NCI-H524 (cell line): ENCODE measurements around the gene WASHC4.

Experiments used
- DNase-seq, 2 experiments: peaks; one replicate each; lab custom pipeline; 2025; lab: John Stamatoyannopoulos, UW

The WASHC4 gene

GRCh38 chr12:105107494-105108371 lies at the start of gene WASHC4:
Gene WASHC4 (plus strand): TSS chr12:105107731. CDS start chr12:105107801, 70 bp downstream.
- peak; percentile 82 to 88 for DNase-seq

- DNase-seq = no peak
Observed at GRCh38 chr12:105060715-105061378, 46.7 kb upstream of the WASHC4 start.

- DNase-seq = peak in 1 of 2 experiments; percentile 1
Observed at GRCh38 chr12:105064564-105065178, 42.9 kb upstream of the WASHC4 start.

GRCh38 chr12:105067511-105068031 lies 40.0 kb upstream of the WASHC4 start:
- no peak for DNase-seq

GRCh38 chr12:105069936-105070702 lies 37.4 kb upstream of the WASHC4 start:
- DNase-seq = no peak

- DNase-seq = no peak
Observed at GRCh38 chr12:105071981-105072380, 35.5 kb upstream of the WASHC4 start.

- DNase-seq = no peak
Observed at GRCh38 chr12:105072888-105073488, 34.5 kb upstream of the WASHC4 start.

GRCh38 chr12:105076098-105076497 lies 31.4 kb upstream of the WASHC4 start:
- DNase-seq = no peak

GRCh38 chr12:105076913-105077312 lies 30.6 kb upstream of the WASHC4 start:
- no peak for DNase-seq

- no peak for DNase-seq
Observed at GRCh38 chr12:105077435-105077834, 30.1 kb upstream of the WASHC4 start.

- no peak for DNase-seq
Observed at GRCh38 chr12:105078712-105079570, 28.6 kb upstream of the WASHC4 start.

GRCh38 chr12:105083031-105083430 lies 24.5 kb upstream of the WASHC4 start:
- DNase-seq = peak in 1 of 2 experiments; percentile 22

- peak; percentile 80 to 81 for DNase-seq
Observed at GRCh38 chr12:105083551-105084105, 23.9 kb upstream of the WASHC4 start.

- DNase-seq = peak; percentile 15 to 55
Observed at GRCh38 chr12:105084251-105085250, 23.0 kb upstream of the WASHC4 start, which contains the start of gene ALDH1L2. Gene ALDH1L2 (minus strand): TSS chr12:105084458. CDS start chr12:105084436, 22 bp downstream.

GRCh38 chr12:105085501-105085900 lies 22.0 kb upstream of the WASHC4 start:
- DNase-seq = peak; percentile 29 to 70

GRCh38 chr12:105089817-105090216 lies 17.7 kb upstream of the WASHC4 start:
- DNase-seq = no peak

- DNase-seq = no peak
Observed at GRCh38 chr12:105090361-105090760, 17.2 kb upstream of the WASHC4 start.

GRCh38 chr12:105091476-105092206 lies 15.9 kb upstream of the WASHC4 start:
- no peak for DNase-seq
